B cell (primary cell): Measurements from ENCODE around the gene DENND4C. TPM values are rescaled to one million over a fixed set of nuclear protein-coding genes. Genes with fewer than 3 reads are reported as not detected.

Source experiments
- ATAC-seq: fragments of 200-7000 bp; cut with Tn5 transposase; one replicate; pipeline ENCODE4 v1.10.0; 2021; ENCODE audit warnings: low read depth, mild to moderate bottlenecking, moderate number of reproducible peaks, moderate library complexity
- CTCF ChIA-PET: fragments of 350-600 bp; sonication (Branson Sonifier 250); formaldehyde crosslinking; loops from one replicate; lab custom pipeline; 2021; ENCODE audit warnings: antibody characterized with exemption, inconsistent platforms; lab: Charles Lee
- POLR2A ChIA-PET: fragments of 350-600 bp; sonication (Branson Sonifier 250); formaldehyde crosslinking; loops from one replicate; lab custom pipeline; 2021; ENCODE audit warnings: antibody characterized with exemption; lab: Charles Lee
- DNase-seq: peaks from one replicate; pipeline ENCODE4 v3.0.0; 2013
- H2AFZ ChIP-seq: 2 replicates; pipeline ENCODE4 v1.6.1; 2012; ENCODE audit warnings: mild to moderate bottlenecking, low read depth, low read length; ENCODE audit not compliant: insufficient read depth, poor library complexity, severe bottlenecking
- H3K27ac ChIP-seq, 2 donors: 1 replicate in 1 of 2; 2 replicates in 1 of 2; pipeline ENCODE4 v1.5.1; 2012 to 2013; ENCODE audit warnings: low read length in 2 of 2, mild to moderate bottlenecking in 2 of 2, moderate library complexity in 1 of 2
- H3K27me3 ChIP-seq, 4 experiments: fragments of 200-600 bp in 1 of 4; sonication (generic) in 1 of 4; replicated peaks in 1 of 4; 1 replicate in 2 of 4; 2 replicates in 2 of 4; pipeline versions ENCODE4 v1.6.1 to v1.7.0; 2013 to 2016; ENCODE audit warnings: low read length in 3 of 4, mild to moderate bottlenecking in 2 of 4, mixed read lengths in 1 of 4, moderate library complexity in 1 of 4; ENCODE audit not compliant: insufficient read depth in 4 of 4, control insufficient read depth in 3 of 4; ENCODE audit errors: control extremely low read depth in 1 of 4
- H3K36me3 ChIP-seq, 2 experiments: replicated peaks in 1 of 2; 1 replicate in 1 of 2; 2 replicates in 1 of 2; pipeline versions ENCODE4 v1.6.1 to v1.7.1; 2013; ENCODE audit warnings: low read length in 1 of 2; ENCODE audit not compliant: insufficient read depth in 2 of 2, control insufficient read depth in 1 of 2; ENCODE audit errors: control extremely low read depth in 1 of 2, extremely low read depth in 1 of 2
- H3K4me1 ChIP-seq, 2 donors: fragments of 200-600 bp in 1 of 2; sonication (generic) in 1 of 2; 1 replicate in 1 of 2; 2 replicates in 1 of 2; pipeline versions ENCODE4 v1.5.1 to v1.6.1; 2013 to 2017; ENCODE audit warnings: low read length in 2 of 2; ENCODE audit not compliant: control insufficient read depth in 2 of 2, insufficient read depth in 2 of 2
- H3K4me2 ChIP-seq: replicated peaks from 2 replicates; pipeline ENCODE3; 2012; ENCODE audit warnings: mild to moderate bottlenecking, low read depth, low read length; ENCODE audit not compliant: poor library complexity, severe bottlenecking
- H3K4me3 ChIP-seq, 5 experiments: fragments of 200-600 bp in 1 of 5; sonication (generic) in 1 of 5; 1 replicate in 3 of 5; 2 replicates in 2 of 5; pipeline versions ENCODE4 v1.5.1 to v1.7.0; 2011 to 2016; ENCODE audit warnings: low read length in 4 of 5, mild to moderate bottlenecking in 4 of 5, low read depth in 2 of 5, control low read depth in 1 of 5, moderate library complexity in 1 of 5; ENCODE audit not compliant: insufficient read depth in 1 of 5; ENCODE audit errors: control extremely low read depth in 1 of 5, extremely low read depth in 1 of 5
- H3K79me2 ChIP-seq: fragments of 200-600 bp; sonication (generic); one replicate; pipeline ENCODE4 v1.6.0; 2016; ENCODE audit warnings: low read length; ENCODE audit not compliant: control insufficient read depth, insufficient read depth
- H3K9ac ChIP-seq: fragments of 200-600 bp; sonication (generic); 2 replicates; pipeline ENCODE4 v1.6.1; 2017; ENCODE audit warnings: mild to moderate bottlenecking, low read length, moderate library complexity
- H3K9me3 ChIP-seq, 3 donors: one replicate each; pipeline versions ENCODE4 v1.6.1 to v1.7.1; 2013; ENCODE audit warnings: low read length in 2 of 3; ENCODE audit not compliant: control insufficient read depth in 2 of 3, insufficient read depth in 1 of 3; ENCODE audit errors: control extremely low read depth in 1 of 3
- H4K20me1 ChIP-seq: 2 replicates; pipeline ENCODE4 v1.6.0; 2012; ENCODE audit warnings: mild to moderate bottlenecking, low read length; ENCODE audit not compliant: insufficient read depth, control insufficient read depth, poor library complexity, severe bottlenecking
- H3K27ac Mint-ChIP-seq: one replicate; pipeline ENCODE4 v1.8.0; 2021; ENCODE audit warnings: mixed read lengths
- H3K27me3 Mint-ChIP-seq: one replicate; pipeline ENCODE4 v1.8.0; 2021; ENCODE audit warnings: mixed read lengths
- H3K4me1 Mint-ChIP-seq: one replicate; pipeline ENCODE4 v1.8.0; 2021; ENCODE audit warnings: mixed read lengths
- H3K4me3 Mint-ChIP-seq: one replicate; pipeline ENCODE4 v1.8.0; 2021; ENCODE audit warnings: mixed read lengths
- H3K9me3 Mint-ChIP-seq: one replicate; pipeline ENCODE4 v1.8.0; 2022; ENCODE audit warnings: mixed read lengths; ENCODE audit not compliant: insufficient read depth
- CTCF ChIP-seq: fragments of 200-600 bp; IDR thresholded peaks from one replicate; pipeline ENCODE4 v1.8.0; 2022; ENCODE audit warnings: antibody characterized with exemption, mild to moderate bottlenecking
- EZH2 ChIP-seq: IDR thresholded peaks from 2 replicates; pipeline ENCODE4 v1.6.1; 2012; ENCODE audit warnings: borderline replicate concordance, low read depth, mild to moderate bottlenecking, moderate library complexity, low read length; ENCODE audit not compliant: insufficient read depth, poor library complexity, severe bottlenecking
- WGBS: methylation state at CpG from one replicate; pipeline ENCODE4 v1.1.5; 2013; ENCODE audit warnings: missing lambda C conversion rate; ENCODE audit not compliant: insufficient coverage; 5-methylcytosine and 5-hydroxymethylcytosine counted together
- intact Hi-C: fragments of 100-400 bp; cut with micrococcal nuclease; formaldehyde crosslinking; loops from one replicate; pipeline ENCODE4 v1.10.0; 2022
- polyA plus RNA-seq: library from polyadenylated mRNA; depleted of rRNA; stranded (reverse); fragments of >200 nt; gene quantifications from 2 replicates; pipeline ENCODE4 v1.2.3, GENCODE V29; 2012
- total RNA-seq, 2 donors: library from RNA; stranded (reverse); fragments of 120-200 nt in 1 of 2; gene quantifications; 1 replicate in 1 of 2; 2 replicates in 1 of 2; pipeline versions ENCODE4 v1.2.3 to v1.2.4, GENCODE V29; 2013 to 2022

DENND4C gene
- total and polyA plus RNA-seq, 2 donors (not counting 1 experiment from before 2014, with no cell fraction given): 9.9 to 52.4 TPM

- Histone ChIP-seq H3K36me3 (no peaks in the 10 kb centered on the region), H3K4me1 (peaks cover 12 to 15% of the 10 kb centered on the region in 2 donors), H3K27me3 (no peaks in the 10 kb centered on the region), H3K9ac (peak overlapping the region; percentile 86), H3K79me2 (peaks cover 4% of the 10 kb centered on the region), H3K9me3 (peaks cover 0 to 5% (median 0%) of the 10 kb centered on the region in 3 donors), H3K4me3 (peak overlapping the region; percentile 77 to 94 (median 92)), H4K20me1 (no peaks in the 10 kb centered on the region), H3K27ac (peak overlapping the region in 1 of 2 donors; percentile 51), H3K4me2 (peak overlapping the region; percentile 95), H2AFZ (peak overlapping the region; percentile 97)
- ChIA-PET CTCF (interaction anchor here (1.5 to 1.7 kb wide), 3 partner anchors 48 to 55 kb away, joined by 4 to 5 read pairs (median 5); no protein-coding TSS in a partner anchor), POLR2A (interaction anchor here (1.9 kb wide), 1 partner anchor 30 kb away, joined by 7 read pairs; the partner anchor contains the start of gene RPS6)
- H3K27ac Mint-ChIP-seq: peak overlapping the region; percentile 86
- H3K4me3 Mint-ChIP-seq: peak overlapping the region; percentile 94
- peaks cover 12% of the 10 kb centered on the region for H3K4me1 Mint-ChIP-seq
- DNase-seq: peak; percentile 42
- H3K27me3 Mint-ChIP-seq: no peaks in the 10 kb centered on the region
- peak; percentile 3 for ATAC-seq
- intact Hi-C loops: loop anchor here (2.0 to 5.0 kb wide), 3 partner anchors 47 to 1273 kb away; partner anchors contain the start of gene FOCAD
- WGBS: under 1% methylated on average over 15 of the region's 17 CpGs
- no peaks in the 10 kb centered on the region for H3K9me3 Mint-ChIP-seq
- TF ChIP-seq CTCF (no peak), EZH2 (no peak)
These were observed 179.1 kb downstream of the DENND4C start for GRCh38 chr9:19409401-19410194.

- peaks cover 4% of the 10 kb centered on the region for H3K79me2 ChIP-seq
- Mint-ChIP-seq H3K27me3 (no peaks in the 10 kb centered on the region), H3K27ac (no peak overlapping the region), H3K4me3 (peak overlapping the region; percentile 94), H3K4me1 (peaks cover 12% of the 10 kb centered on the region), H3K9me3 (no peaks in the 10 kb centered on the region)
- 94% methylated on average over 2 of the region's 2 CpGs for WGBS
- H3K27ac ChIP-seq: no peak overlapping the region
- peak overlapping the region; percentile 95 for H3K4me2 ChIP-seq
- no peak overlapping the region for H3K9ac ChIP-seq
- CTCF ChIA-PET: interaction anchor here (1.7 kb wide), 1 partner anchor 49 kb away, joined by 5 read pairs; no protein-coding TSS in a partner anchor
- H3K27me3 ChIP-seq: no peaks in the 10 kb centered on the region
- POLR2A ChIA-PET: no interaction called here
- intact Hi-C loops: loop anchor here (5.0 kb wide), 1 partner anchor 183 kb away; no protein-coding TSS in a partner anchor
- no peaks in the 10 kb centered on the region for H3K36me3 ChIP-seq
- DNase-seq: no peak
- ATAC-seq: no peak
- H3K4me1 ChIP-seq: peaks cover 12 to 15% of the 10 kb centered on the region in 2 donors
- no peak for TF ChIP-seq EZH2
- no peak for TF ChIP-seq CTCF
- H3K4me3 ChIP-seq: peak overlapping the region in 1 of 5 experiments; percentile 92
- H3K9me3 ChIP-seq: peaks cover 0 to 5% (median 0%) of the 10 kb centered on the region in 3 donors
- no peaks in the 10 kb centered on the region for H4K20me1 ChIP-seq
- H2AFZ ChIP-seq: no peak overlapping the region
These were observed 179.7 kb downstream of the DENND4C start for GRCh38 chr9:19410195-19410503.
